NCI-H1694 treated with DMSO at 0.1 percent for 48 hours (cell line): ENCODE measurements around the gene ZNF236.
"Not testable (repeated sequence)": the region's sequence is repeated elsewhere in the genome, so short reads cannot be mapped to it uniquely, and the experiment has no call there.

Experiments used
- DNase-seq: peaks from one replicate; lab custom pipeline; 2025; lab: John Stamatoyannopoulos, UW

ZNF236 gene

DNA sequence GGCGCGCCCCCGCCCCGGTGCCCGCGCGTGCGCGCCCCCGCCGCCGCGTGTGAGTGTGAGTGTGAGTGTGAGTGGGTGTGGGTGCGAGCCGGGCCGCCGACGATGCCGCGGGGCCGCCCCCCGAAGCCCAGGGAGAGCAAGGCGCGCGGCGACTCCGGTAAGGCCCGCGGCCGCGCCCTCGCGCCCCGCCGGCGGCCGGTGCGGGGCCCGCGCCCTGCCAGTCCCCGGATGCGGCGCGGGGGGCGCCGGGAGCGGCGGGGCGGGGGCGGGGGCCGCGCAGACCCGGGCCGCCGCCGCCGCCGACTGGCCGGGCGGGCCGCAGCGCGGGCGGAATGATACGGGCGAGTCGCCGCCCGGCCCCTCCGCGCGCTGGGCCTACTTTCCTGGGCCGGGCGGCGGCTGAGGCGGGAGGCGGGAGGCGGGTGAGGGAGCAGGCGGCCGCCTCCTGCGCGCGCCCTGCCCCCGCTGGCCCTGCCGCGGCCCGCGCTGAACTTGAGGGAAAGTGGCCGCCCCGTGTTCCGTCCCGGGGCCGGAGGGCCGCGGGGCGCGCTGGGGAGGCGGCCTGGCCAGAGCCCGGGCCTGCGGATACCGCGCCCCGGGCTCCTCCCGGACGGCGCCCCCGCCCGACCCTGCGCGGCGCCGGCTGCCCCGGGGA is at the start of gene ZNF236:
TSS of gene ZNF236 (plus strand) at position 52 of the 655 bp plus-strand sequence. CDS start at position 103, 51 bp downstream.
- no peak for DNase-seq

DNA sequence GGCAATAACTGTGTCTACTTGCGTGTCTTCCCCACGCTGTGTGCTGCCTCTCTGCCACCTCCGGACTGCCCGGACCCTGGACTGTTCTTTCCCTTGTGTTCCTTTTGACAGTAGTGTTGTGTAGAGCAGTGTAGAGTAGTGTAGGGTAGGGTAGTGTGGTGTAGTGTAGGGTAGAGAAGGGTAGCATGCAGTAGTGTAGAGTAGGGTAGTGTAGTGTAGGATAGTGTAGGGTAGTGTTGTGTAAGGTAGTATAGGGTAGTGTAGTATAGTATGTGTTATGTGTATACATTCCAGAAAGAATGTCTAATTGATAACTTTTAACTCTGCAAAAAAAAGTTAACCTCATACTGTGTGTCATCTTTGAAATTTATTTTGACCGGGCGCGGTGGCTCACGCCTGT is 49.7 kb upstream of the ZNF236 start:
- DNase-seq = no peak

DNA sequence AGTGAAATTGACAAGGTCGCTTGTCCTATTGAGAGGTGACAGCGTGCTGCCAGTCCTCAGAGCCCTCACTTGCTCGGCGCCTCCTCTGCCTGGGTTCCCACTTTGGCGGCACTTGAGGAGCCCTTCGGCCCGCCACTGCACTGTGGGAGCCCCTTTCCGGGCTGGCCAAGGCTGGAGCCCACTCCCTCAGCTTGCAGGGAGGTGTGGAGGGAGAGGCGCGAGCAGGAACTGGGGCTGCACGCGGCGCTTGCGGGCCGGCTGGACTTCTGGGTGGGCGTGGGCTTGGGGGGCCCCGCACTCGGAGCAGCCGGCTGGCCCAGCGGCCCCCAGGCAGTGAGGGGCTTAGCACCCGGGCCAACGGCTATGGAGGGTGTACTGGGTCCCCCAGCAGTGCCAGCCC is 45.3 kb upstream of the ZNF236 start:
- not testable (repeated sequence) for DNase-seq

DNA sequence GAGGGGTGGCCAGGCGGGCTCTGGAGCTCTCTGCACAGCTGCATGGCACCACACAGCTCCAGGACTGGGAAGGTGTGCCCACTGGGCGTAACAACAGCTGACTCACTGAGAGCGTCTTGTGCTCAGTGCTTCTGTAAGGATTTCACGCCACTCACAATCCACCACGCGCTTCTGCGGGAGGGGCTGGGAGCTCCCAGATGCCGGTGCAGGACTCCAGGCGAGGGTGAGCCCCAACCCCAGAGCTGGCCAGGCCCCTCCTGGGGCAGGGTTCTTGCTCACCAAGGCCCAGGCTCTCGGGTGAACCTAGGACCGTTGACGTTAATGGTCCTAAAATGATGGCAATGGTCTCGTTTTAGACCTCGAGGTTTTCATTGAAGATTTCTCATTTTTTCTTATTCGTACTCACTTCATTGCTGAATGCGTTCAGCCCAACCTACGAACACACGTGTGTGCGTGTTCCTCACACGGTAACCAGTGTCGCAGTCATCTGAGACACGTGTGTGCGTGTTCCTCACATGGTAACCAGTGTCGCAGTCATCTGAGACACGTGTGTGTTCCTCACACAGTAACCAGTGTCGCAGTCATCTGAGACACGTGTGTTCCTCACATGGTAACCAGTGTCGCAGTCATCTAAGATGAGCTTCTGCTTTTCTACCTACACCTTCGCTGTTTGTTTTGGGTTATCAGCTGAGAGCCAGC is 38.4 kb upstream of the ZNF236 start:
- DNase-seq = no peak

DNA sequence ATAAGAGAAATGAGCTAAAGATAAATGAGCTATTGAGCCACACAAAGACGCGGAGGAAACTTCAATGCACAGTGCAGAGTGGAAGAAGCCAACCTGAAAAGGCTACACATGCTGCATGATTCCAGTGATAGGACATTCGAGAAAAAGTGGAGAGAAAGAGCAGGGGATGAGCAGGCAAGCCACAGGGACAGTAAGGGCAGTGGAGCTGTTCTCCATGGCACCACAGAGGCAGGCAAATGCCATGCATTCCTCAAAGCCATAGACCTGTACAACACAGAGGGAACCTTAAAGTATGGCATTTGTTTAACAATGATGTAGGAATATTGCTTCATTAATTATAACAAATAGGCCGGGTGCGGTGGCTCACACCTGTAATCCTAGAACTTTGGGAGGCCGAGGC is 36.5 kb upstream of the ZNF236 start:
- no peak for DNase-seq

DNA sequence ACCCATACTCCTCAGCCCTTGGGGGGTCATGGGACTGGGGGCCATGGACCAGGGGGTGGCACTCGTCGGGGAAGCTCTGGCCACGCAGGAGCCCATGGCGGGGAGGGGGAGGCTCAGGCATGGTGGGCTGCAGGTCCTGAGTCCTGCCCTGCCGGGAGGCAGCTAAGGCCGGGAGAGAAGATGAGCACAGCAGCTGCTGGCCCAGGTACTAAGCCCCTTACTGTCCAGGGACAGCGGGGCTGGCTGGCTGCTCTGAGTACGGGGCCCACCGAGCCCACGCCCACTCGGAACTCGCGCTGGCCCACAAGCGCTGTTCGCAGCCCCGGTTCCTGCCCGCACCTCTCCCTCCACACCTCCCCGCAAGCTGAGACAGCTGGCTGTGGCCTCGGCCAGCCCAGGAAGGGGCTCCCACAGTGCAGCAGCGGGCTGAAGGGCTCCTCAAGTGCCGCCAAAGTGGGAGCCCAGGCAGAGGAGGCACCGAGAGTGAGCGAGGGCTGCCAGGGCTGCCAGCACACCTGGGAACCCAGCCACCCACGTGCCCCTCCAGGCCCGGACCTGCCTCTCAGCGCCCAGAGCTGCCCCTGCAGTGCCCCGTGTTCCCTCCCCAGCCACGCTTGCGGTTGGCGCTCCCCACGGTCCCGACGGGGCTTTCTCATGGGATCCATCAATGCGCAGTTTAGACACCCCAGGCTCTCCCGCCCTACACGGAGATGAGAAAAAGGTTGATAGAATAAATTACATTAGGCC is 33.6 kb upstream of the ZNF236 start:
- no peak for DNase-seq

DNA sequence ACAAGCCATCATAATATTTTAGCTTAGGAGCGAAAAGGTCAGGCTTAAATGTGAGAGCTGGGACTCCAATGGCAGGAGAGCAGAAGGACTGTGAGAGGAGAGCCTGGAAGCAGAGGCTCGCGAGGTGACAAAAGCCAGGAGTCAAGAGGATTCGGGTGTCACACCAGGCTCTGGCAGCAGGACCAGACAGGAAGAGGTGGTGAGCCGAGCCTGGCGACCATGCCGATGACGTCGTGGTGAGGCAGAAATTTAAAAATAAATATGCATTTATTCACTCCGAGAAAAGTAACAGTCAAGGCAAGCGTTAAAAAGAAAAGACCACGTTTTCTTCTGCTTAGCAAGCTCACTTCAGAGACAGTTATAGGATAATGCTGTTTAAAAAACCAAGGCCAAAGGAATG is 31.3 kb upstream of the ZNF236 start:
- no peak for DNase-seq

DNA sequence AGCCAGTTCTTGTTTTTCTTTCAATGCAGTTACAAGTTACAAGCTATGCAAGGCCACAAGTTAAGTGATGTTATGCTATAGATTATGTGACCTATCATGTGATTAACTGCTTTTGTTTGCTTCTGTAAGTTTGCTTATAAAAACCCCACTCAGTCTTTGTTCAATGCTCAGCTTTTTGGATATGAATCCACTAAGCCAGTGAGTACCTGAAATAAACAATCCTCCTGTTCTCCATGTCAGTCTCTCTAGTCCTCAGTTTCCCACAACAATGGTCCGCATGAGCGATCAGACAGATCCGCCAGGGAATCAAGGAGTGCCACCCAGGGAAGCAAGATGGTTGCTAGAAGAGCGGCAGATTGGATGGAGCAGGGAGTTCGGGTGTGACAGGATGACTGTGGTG is 30.7 kb upstream of the ZNF236 start:
- no peak for DNase-seq

DNA sequence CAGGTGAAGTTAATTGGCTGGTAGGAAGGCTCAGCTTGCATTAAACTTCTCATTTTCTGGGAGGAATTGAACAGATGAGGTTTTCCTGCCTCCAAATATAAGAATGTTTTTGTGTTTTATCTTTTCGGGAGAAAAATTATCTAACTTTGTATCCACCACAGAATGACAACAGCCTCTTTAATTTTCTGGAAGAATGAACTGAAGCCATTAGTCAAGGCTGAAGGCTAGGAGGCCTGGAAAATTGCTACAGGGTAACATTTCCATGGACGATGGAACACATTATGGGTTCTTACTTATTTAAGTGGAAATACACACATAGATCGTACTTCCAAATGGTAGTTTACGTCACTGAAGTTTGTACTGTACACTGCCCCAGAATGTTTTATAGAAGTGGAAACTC is 28.0 kb upstream of the ZNF236 start:
- no peak for DNase-seq

DNA sequence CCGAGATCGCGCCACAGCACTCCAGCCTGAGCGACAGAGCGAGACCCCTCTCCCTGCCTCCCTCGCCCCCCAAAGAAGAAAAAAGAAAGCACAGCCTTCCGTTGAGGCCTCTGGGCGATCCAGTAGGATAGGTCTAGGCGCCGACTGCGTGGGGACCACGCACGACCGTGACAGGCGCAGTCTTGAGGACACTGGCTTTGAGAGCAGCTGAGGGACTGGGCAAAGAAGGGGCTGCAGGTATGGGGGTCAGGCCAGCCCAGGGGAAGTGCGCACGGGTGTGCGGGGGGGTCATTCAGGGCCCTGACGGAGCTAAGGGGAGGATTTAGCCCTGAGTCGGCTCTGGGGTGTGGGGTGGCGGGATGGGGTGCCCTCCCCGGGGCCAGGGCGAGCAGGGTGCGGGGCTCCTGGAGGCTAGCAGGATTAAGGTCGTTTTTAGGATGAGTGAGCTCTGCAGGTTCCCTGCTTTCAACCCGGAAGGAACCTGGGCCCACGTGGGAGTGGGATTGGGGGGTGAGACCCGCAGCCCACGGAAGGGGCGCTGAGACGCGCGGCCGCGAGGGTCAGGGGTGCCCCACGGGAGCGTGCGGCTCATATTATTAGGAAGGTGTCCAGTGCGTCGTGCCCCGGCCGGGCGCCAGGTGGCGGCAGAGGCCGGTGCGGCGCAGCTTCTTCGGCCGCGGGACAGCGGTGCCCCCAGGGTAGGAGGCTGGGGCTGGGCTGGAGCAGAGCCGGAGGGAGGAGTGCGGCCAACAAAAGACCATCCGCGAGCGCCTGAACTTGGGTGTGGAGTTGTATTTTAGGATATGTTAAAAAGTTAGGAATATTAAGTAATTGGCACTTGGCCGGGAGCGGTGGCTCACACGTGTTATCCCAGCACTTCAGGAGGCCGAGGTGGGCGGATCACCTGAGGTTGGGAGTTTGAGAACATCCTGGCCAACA is 20.5 kb upstream of the ZNF236 start:
- DNase-seq = peak; percentile 13

DNA sequence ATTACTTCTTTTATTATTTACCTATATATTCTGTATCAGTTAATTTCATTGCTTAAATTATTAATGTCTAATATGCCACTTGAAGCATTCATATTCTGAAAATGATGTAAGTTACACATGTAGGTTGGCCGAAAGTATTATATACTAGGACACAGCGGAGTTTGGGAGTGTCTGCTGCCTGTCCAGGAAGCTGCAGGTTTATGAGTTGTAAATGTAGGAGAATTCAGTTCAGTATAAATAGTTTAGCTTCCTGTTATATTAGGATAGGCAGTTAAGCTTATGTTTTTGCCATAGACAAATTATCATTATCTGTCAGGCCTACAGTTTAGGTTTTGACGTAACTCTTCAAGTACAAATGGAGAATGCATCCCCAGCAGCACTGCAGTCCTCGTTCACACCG is 18.9 kb upstream of the ZNF236 start:
- DNase-seq = no peak

DNA sequence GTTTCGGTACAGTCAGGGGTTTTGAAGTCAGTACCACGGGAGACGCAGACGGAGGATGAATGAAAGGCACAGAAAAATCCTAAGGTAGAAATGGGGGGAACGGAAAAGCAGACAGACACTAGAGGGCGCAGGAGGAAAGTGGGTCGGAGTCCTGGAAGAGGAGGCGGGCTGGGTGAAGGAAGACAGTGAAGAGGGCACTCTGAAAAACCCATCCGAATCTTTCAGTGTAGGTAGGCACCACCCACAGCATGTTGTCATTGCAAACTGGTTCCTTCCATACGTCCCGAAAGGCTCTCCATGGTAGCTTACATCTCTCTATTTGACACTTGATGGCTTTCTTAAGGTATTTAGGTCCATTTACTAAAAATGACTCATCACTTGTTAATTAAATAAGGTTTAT is 18.5 kb upstream of the ZNF236 start:
- DNase-seq = peak; percentile 45

DNA sequence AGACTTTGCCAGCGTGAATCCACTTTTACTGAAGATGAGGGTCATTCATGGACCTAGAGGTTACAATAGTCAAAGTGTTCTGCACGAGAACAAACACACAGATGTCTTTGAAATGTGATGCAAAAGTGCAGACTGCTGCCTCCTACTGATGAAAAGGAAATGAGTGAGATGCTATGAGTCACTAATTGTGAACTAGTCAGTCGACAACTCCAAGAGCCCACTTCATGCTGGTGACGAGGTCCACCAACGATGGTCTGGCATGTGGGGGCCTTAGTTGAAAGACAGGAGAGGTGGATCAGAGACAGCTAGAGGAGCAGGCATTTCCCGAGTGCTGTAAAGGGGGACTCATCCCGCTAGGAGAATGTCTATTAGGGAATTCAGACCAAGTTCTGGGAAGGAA is 17.1 kb upstream of the ZNF236 start:
- DNase-seq = peak; percentile 1

DNA sequence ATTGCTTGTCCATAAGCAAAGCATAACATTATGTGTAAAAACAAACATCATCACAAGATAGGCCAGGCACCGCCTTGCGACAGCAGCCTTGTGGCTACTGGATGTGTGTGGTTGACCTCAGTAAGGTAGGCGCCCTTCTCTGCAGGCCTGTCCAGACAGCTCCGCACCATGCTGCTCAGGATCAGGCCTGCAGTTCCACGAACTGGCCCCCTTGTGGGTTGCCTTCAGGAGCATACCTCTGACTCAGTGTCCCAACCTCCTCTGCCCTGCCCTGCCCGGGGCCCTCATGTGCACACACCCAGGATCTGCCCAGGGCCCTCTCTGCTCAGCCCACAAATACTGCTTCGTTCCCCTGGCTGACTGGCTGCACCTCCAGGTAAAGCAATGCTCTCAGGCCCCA is 16.1 kb upstream of the ZNF236 start:
- DNase-seq = no peak

DNA sequence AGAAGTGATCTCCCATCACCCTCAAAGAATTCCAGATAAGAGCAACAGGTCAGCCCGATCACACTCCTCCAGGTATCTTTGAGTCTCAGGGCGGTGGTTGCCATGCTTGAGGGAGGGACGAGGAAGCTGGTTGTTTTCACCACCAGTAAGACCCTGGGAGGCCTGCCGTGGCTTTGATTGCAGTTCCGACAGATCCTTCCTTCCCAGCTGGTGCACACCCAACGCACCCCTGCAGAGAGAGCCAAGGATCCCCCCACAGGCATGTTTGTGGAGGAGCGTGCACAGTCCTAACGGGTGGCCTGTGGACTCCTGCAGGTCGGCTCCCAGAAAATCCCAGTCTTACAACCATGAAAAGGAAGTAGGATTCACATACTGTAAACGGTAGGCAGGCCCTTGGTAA is 13.8 kb upstream of the ZNF236 start:
- no peak for DNase-seq

DNA sequence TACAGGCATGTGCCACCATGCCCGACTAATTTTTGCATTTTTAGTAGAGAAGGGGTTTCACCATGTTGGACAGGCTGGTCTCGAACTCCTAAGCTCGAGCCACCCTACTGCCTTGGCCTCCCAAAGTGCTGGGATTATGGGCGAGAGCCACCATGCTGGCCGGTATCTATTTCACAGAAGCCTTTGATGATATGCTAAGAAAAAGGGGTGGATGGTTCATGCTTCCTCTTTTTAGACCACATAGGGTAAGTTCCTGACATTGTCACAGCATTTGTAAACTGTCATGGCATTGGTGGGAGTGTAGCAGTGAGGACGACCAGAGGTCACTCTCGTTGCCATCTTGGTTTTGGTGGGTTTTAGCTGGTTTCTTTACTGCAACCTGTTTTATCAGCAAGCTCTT is 10.8 kb upstream of the ZNF236 start:
- not testable (repeated sequence) for DNase-seq

DNA sequence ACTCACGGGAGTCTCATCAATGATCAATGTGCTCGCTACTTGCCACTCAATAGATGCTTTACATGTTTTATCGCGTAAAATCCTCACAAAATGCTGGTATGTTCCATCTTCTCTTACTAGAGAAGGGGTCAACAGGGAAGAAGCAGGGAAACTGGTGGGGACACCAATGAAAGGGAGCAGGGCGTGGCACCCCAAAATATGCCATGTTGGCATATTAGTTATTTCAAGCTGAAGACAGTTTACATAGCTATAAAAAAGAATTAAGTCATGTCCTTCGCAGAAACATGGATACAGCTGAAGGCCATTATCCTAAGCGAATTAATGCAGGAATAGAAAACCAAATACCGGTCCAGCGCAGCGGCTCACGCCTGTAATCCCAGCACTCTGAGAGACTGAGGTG is 8.1 kb upstream of the ZNF236 start:
- DNase-seq = no peak

DNA sequence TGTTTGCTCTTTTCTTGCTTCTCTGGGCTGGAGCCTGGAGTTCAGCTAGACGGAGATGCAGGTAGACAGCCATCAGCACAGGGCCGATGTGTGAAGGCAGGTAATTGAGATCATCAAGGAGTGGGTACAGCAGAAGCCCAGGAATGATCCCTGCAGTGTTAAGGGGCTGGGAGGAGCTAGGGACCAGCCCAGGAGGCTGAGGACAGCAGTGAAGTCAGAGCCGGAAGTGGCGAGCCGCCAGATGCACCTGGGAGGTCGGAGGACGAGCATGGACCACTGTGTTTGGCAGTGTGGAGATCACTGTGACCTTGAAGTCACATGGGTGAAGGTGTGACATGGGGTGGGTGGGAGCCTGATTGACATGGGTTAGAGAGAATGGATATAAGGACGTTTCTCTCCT is 6.2 kb upstream of the ZNF236 start:
- DNase-seq = no peak

DNA sequence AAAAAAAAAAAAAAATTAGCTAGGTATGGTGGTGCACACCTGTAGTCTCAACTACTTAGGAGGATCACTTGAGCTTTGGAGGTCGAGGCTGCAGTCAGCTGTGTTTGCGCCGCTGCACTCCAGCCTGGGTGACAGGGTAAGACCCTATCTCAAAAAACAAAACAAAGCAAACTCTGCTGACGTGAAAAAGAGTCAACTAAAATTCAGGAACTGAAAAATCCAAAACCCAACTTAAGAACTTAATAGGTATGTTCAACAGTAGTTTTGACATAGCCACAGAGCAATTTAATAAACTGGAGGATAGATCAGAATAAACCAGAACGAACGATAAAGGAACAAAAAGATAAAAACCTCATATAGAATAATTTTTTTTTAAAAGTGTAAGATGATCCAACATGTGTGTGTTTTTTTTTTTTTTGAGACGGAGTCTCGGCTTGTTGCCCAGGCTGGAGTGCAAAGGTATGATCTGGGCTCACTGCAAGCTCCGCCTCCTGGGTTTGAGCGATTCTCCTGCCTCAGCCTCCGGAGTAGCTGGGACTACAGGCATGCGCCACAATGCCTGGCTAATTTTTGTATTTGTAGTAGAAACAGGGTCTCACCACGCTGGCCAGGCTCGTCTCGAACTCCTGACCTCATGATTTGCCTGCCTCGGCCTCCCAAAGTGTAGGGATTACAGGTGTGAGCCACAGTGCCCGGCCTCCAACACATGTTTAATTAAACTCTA is 4.3 kb upstream of the ZNF236 start:
- no peak for DNase-seq

DNA sequence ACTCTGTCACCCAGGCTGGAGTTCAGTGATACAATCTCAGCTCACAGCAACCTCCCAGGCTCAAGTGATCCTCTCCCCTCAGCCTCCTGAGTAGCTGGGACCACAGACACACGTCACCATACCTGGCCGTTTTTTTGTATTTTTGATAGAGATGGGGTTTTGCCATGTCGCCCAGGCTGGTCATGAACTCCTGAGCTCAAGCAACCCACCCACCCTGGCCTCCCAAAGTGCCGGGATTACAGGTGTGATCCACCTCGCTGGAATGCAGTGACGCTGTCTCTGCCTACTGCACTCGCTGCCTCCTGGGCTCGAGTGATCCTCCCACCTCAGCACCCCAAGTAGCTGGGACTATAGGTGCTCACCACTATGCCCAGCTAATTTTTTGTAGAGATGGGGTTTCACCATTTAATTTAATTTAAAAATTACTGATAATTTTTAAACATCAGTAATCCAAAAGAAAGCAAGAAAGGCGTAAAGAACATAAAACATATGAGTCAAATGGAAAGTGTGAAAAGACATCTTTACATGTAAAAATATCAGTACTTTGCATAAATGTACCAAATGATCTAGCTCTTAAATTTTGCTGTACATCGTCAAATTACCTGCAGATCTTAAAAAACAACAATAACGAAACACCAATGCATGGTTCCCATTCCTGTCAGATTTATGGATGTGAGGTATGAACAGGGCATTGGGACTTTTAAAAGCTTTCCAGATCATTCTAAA is 2.8 kb upstream of the ZNF236 start:
- DNase-seq = no peak

DNA sequence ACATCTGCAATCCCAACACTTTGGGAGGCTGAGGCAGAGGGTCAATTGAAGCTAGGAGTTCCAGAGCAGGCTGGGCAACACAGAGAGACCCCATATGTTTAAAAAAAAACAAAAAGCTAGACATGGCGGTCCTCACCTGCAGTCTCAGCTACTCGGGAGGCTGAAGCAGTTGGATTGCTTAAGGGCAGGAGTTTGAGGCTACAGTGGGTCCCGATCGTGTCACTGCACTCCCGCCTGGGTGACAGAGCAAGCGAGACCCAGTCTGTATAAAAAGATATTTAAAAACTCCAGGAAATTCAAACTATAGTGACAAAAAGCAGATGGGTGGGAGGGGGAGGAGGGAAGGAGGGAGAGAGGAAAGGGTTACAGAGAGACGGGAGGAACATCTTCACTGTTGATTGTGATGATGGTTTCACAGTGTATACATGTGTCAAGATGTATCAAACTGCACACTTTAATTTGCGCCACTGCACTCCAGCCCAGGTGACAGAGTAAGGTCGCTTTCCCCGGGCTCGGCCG is 942 bp upstream of the ZNF236 start:
- DNase-seq = no peak
